DMS153 treated with DMSO at 0.1 percent for 48 hours (cell line): ENCODE results near the gene DPAGT1.
A peak's percentile ranks its signal among the peaks of the same experiment; 100 is the strongest.
"Not testable (repeated sequence)": the region's sequence is repeated elsewhere in the genome, so short reads cannot be mapped to it uniquely, and the experiment has no call there.

ENCODE experiments used
- DNase-seq: peaks from one replicate; lab custom pipeline; 2025; ENCODE audit not compliant: unreplicated experiment; lab: John Stamatoyannopoulos, UW

DPAGT1 gene

GRCh38 chr11:119116235-119116594 lies 14.6 kb upstream of the DPAGT1 start:
- no peak for DNase-seq

GRCh38 chr11:119115484-119116234 lies 14.0 kb upstream of the DPAGT1 start:
- DNase-seq: no peak

GRCh38 chr11:119114351-119114750 lies 12.7 kb upstream of the DPAGT1 start:
- no peak for DNase-seq

GRCh38 chr11:119113716-119114115 lies 12.1 kb upstream of the DPAGT1 start:
- DNase-seq: no peak

- DNase-seq: no peak
Measured at GRCh38 chr11:119112314-119113020, 10.8 kb upstream of the DPAGT1 start.

- no peak for DNase-seq
Measured at GRCh38 chr11:119111361-119111925, 9.8 kb upstream of the DPAGT1 start.

GRCh38 chr11:119110439-119110838 lies 8.8 kb upstream of the DPAGT1 start:
- no peak for DNase-seq

- DNase-seq: no peak
Measured at GRCh38 chr11:119109843-119110242, 8.2 kb upstream of the DPAGT1 start.

GRCh38 chr11:119108857-119109221 lies 7.2 kb upstream of the DPAGT1 start:
- DNase-seq: no peak

GRCh38 chr11:119108146-119108856 lies 6.6 kb upstream of the DPAGT1 start:
- DNase-seq: no peak

- no peak for DNase-seq
Measured at GRCh38 chr11:119107538-119108145, 6.0 kb upstream of the DPAGT1 start.

- DNase-seq: peak; percentile 67
Measured at GRCh38 chr11:119106564-119107537, 5.2 kb upstream of the DPAGT1 start, which contains the start of gene C2CD2L. TSS of gene C2CD2L (plus strand) at chr11:119107344. CDS start at chr11:119107742, 398 bp downstream.

GRCh38 chr11:119103793-119104192 lies 2.1 kb upstream of the DPAGT1 start:
- no peak for DNase-seq

- not testable (repeated sequence) for DNase-seq
Measured at GRCh38 chr11:119103161-119103664, 1.6 kb upstream of the DPAGT1 start.

- no peak for DNase-seq
Measured at GRCh38 chr11:119100994-119101758, 477 bp downstream of the DPAGT1 start.

GRCh38 chr11:119100246-119100970 lies 1.2 kb downstream of the DPAGT1 start:
- no peak for DNase-seq

- no peak for DNase-seq
Measured at GRCh38 chr11:119099711-119100110, 1.9 kb downstream of the DPAGT1 start.
